NCI-H526 treated with DMSO at 0.1 percent for 48 hours (cell line): ENCODE results near the gene C7.
"Not testable (repeated sequence)": the region's sequence is repeated elsewhere in the genome, so short reads cannot be mapped to it uniquely, and the experiment has no call there.

ENCODE experiments used
- DNase-seq: peaks from one replicate; lab custom pipeline; 2025; lab: John Stamatoyannopoulos, UW

C7 gene

DNA sequence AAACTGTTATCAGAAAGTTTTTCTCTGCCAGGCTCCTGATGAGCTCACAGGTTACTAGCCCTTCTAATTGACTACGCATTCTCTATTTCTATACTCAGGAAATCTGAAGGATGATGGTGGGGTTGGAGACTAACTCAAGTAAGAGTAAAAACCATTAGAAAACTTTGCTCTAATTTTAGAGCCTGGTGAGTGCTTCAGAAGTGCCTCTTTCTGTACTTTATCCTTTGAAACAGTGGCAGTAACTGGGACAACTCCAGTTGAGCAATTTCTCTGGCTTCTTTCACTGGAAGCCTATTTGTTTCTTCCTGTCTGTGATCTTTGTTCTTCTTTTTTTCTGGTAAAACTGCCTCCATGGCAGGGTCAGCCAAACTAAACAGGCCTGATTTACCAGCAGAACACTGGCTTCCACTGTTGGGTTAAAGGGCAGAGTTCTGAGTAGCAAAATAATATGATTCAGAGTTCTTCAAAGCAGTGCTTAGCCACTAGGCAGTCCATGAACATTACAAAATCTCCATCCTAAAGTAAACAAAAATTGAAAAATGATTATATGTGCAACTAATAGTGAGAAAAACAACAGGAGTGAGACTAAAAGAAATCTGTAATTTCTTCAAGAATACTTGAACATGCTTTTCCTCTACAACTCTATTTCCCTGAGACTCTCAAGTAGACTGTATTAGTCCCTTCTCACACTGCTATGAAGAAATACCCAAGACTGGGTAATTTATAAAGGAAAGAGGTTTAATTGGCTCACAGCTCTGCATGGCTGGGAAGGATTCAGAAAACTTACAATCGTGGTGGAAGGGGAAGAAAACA lies 82.1 kb downstream of the C7 start:
- no peak for DNase-seq

DNA sequence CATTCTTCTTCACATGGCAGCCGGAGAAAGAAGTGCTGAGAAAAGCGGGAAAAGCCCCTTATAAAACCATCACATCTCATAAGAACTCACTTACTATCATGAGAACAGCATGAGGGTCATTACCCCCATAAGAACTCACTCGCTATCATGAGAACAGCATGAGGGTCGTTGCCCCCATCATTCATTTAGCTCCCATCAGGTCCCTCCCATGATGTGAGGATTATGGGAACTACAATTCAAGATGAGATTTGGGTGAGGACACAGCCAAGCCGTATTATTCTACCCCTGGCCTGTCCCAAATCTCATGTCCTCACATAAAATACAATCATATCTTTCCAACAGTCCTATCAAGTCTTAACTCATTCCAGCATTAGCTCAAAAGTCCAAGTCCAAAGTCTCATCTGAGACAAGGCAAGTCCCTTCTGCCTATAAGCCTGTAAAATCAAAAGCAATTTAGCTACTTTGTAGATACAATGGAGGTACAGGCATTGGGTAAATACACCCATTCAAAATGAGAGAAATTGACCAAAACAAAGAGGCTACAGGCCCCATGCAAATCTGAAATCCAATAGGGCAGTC lies 82.8 kb downstream of the C7 start:
- DNase-seq: no peak

DNA sequence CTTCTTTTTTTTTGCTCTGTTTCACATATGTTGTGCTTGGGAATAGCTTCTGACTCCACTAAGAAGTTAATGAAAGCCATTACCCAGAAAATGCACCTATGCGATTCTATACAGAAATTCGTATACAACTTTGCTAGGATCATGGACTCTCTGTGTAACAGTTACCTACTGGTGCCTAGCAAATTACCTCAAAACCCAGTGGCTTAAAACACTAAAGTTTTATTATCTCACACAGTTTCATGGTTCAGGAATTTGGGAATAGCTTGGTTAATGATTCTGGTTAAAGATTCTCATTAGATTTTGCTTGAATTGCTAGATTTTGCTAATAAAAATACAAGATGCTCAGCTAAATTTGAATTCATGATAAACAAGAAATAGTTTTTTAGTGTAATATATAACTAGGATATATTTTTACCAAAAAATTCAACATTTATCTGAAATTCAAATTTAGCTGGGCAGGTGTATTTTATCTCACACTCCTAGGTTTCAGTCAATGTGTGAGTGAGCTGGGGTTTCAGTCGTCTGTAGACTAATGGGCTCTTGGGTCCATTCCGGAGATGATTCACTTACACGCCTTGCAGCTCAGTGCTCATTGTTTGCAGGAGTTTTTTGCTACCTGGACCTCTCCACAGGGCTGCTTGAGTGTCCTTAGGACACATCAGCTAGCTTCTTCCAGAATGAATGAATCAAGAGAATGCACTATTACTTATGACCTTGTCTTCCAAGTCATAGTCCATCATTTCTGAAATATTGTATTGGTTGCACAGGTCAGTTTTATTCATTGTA lies 86.7 kb downstream of the C7 start:
- DNase-seq: no peak

DNA sequence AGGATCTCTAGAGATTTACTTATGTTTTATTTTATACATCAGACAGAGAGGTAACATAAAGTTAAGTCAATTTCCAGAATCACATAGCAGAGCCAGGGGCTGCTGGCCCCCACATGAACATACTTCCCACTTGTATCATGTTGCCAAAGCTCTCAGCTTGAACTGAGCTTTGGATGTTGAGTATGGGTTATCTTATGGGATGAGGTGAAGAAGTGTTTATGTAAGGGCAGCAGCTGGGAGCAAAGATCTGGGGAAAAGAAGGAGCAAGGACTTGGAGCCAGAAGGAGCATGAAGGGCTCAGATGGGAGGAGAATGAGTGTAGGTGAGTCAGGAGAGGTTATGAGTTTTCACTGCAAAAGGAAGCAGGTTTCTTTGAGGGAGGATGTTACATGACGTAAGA lies 89.8 kb downstream of the C7 start:
- no peak for DNase-seq

DNA sequence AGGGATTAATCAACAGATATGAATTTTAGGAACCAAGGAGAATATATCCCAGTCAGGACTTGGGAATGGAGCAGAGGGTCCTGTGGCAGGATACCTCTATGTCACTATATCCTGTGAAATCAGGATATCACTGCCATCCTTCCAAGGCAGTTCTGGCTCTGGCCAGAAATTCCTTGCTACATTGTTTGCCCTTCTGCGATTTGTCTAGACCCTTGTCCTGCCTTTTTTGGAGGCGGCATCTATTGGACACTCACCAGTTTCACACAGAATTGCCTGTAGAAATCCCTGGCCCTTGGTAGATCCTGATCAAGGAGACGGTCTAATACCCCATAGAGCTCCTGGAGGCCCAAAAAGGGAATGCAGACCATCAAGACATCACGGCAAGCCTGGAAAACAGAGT lies 90.7 kb downstream of the C7 start:
- DNase-seq: no peak

DNA sequence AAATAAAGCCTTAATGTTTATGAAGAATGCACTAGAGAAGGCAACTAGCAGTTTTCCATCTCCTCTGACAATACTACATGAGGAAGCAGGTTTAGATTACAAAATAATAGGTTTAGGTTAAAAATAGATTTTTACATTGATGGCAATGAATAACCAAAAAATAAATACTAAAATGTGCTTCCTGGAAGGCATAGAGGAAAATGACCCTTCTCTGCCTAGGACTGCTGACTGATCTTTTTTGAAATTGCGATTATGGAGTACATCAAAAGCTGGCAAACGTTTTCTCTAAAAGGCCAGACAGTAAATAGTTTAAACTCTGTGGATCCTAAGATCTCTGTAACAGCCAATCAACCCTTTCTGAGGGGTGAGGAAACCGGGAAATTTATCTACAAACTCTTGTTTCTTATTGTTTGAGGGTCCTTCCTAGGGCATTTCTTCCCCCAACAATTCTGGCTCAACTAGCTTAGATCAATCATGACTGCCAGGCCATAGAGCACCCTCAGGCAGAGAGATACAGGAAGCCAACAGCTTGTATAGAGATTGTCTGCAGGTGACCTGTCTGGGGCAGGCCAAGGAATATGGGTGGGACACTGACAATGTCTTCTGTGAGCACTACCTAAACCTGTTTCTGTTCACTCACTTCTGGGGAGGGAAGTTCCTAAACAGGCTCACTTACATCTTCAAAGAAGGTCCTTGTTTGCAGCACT lies 94.5 kb downstream of the C7 start:
- no peak for DNase-seq

DNA sequence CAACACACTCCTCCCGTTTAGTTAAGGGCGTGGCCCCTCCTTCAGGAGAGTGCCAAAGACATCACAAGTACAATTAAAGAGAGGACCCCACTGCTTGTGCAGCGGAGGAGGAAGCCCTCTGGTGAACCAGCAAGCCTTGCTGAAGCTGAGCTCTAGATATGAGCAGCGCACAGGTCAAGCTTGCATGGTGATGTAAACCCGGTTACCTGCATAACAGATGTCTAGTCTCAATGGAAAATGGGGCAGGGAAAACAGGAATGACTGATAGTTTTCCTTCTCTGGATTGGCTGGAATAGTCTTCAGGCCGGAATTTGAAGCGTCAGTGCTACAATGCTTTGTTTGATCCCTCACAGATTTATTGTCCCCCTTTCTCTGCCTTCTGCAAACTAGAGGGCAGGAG lies 95.6 kb downstream of the C7 start:
- no peak for DNase-seq

DNA sequence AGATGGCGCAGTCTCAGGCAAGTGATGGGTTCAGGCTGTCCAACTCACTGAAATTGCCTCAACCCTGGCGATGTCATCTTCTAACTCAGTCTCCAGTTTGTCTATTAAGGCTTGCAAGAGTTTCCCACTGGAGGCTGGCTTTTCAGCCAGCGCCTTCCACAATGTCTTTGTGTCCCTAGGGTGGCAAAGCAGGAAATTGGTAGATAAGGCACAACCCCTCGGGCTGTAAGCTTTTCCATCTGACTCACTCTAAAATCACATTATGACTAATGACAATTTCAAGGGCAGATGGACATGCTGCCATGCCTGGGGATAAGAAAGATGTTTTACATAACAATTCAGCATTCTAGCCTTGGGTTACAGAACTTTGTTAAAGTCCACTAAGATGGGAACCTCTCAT lies 99.9 kb downstream of the C7 start:
- no peak for DNase-seq

DNA sequence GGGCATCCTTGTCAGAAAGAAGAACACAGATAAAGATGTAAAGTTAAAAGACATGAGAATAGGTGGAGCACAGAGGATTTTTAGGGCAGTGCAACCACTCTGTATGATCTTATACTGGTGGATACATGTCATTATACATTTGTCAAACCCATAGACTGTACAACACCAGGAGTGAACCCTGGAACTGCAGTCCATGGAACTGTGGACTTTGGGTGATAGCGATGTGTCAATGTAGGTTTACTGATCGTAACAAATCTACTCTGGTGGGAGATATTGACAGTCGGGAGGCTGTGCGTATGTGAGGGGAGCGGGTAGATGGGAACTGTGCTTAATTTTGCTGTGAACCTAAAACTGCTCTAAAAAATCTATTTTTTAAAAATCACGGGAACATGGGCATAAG lies 101.3 kb downstream of the C7 start:
- no peak for DNase-seq

DNA sequence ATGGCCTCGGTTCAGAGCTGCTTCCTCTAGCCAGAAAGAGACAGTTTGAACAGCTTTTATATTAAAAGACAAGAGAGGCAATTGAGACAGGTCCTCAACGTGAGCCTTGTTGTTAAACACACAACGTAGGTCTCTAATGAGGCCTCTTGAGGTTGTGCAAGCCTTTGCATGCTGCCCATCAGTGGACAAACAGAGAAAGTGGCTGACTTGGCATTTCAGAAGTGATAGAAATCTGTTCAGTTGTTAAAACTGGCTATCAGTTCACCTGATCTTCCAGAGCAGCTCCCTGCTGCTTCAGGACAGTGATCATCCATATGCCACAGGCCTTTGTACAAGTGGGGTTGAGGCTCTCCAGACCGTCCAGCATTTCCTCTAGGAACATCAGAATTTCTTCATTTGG lies 103.0 kb downstream of the C7 start:
- no peak for DNase-seq

DNA sequence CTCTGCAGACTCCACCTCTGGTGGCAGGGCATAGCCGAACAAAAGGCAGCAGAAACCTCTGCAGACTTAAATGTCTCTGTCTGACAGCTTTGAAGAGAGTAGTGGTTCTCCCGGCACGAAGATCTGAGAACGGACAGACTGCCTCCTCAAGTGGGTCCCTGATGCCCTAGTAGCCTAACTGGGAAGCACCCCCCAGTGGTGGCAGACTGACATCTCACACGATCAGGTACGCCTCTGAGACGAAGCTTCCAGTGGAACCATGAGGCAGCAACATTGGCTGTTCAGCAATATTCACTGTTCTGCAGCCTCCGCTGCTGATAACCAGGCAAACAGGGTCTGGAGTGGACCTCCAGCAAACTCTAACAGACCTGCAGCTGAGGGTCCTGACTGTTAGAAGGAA lies 113.3 kb downstream of the C7 start:
- not testable (repeated sequence) for DNase-seq
